GM08714 (cell line): ENCODE data around the gene COPS6.
"Not testable (repeated sequence)": the region's sequence is repeated elsewhere in the genome, so short reads cannot be mapped to it uniquely, and the experiment has no call there.

Experiments used
- H3K4me3 ChIP-seq: fragments of 200-500 bp; sonication (Bioruptor generic); 2 replicates; pipeline ENCODE4 v1.5.1; 2014; ENCODE audit warnings: mild to moderate bottlenecking, low read length, inconsistent platforms
- ZNF274 ChIP-seq: IDR thresholded peaks from 2 replicates; pipeline ENCODE4 v1.6.1; 2012; ENCODE audit warnings: mild to moderate bottlenecking, low read depth, low read length

Gene COPS6

GRCh38 chr7:100124301-100125230, 35.8 kb downstream of the COPS6 start:
- no peak overlapping the region for H3K4me3 ChIP-seq
- no peak for TF ChIP-seq ZNF274

- no peak for TF ChIP-seq ZNF274
- H3K4me3 ChIP-seq: peak overlapping the region; percentile 86
Measured at GRCh38 chr7:100126239-100126930, 37.6 kb downstream of the COPS6 start.

- H3K4me3 ChIP-seq: peak within 1 kb of the TSS; percentile 86
- TF ChIP-seq ZNF274: no peak
Measured at GRCh38 chr7:100126931-100127865, 38.4 kb downstream of the COPS6 start, which contains the start of gene MBLAC1. TSS of gene MBLAC1 (plus strand) at chr7:100126967. CDS start at chr7:100127396, 429 bp downstream.

GRCh38 chr7:100127866-100128636, 39.3 kb downstream of the COPS6 start:
- TF ChIP-seq ZNF274: no peak
- H3K4me3 ChIP-seq: peak overlapping the region; percentile 86; the same call in 1 of the 2 replicates

- no peak for TF ChIP-seq ZNF274
- no peak overlapping the region for H3K4me3 ChIP-seq
Measured at GRCh38 chr7:100128637-100128963, 39.8 kb downstream of the COPS6 start.

GRCh38 chr7:100130220-100130607, 41.4 kb downstream of the COPS6 start:
- H3K4me3 ChIP-seq: not testable (repeated sequence)

- no peak for TF ChIP-seq ZNF274
- H3K4me3 ChIP-seq: no peak overlapping the region
Measured at GRCh38 chr7:100130608-100131453, 42.1 kb downstream of the COPS6 start.

- no peak for TF ChIP-seq ZNF274
- H3K4me3 ChIP-seq: no peak overlapping the region
Measured at GRCh38 chr7:100132126-100132525, 43.4 kb downstream of the COPS6 start.

GRCh38 chr7:100132697-100133151, 44.0 kb downstream of the COPS6 start:
- no peak overlapping the region for H3K4me3 ChIP-seq
- no peak for TF ChIP-seq ZNF274

GRCh38 chr7:100137851-100138760, 49.3 kb downstream of the COPS6 start:
- TF ChIP-seq ZNF274: no peak

GRCh38 chr7:100141555-100141949, 52.8 kb downstream of the COPS6 start:
- TF ChIP-seq ZNF274: no peak
- no peak overlapping the region for H3K4me3 ChIP-seq

More at GRCh38 chr7:100137851-100138760, 49.3 kb downstream of the COPS6 start:
- no peak overlapping the region for H3K4me3 ChIP-seq
